ENCODE data around the gene POLR3E.
A peak's percentile ranks its signal among the peaks of the same experiment; 100 is the strongest.

POLR3E gene, protein sequence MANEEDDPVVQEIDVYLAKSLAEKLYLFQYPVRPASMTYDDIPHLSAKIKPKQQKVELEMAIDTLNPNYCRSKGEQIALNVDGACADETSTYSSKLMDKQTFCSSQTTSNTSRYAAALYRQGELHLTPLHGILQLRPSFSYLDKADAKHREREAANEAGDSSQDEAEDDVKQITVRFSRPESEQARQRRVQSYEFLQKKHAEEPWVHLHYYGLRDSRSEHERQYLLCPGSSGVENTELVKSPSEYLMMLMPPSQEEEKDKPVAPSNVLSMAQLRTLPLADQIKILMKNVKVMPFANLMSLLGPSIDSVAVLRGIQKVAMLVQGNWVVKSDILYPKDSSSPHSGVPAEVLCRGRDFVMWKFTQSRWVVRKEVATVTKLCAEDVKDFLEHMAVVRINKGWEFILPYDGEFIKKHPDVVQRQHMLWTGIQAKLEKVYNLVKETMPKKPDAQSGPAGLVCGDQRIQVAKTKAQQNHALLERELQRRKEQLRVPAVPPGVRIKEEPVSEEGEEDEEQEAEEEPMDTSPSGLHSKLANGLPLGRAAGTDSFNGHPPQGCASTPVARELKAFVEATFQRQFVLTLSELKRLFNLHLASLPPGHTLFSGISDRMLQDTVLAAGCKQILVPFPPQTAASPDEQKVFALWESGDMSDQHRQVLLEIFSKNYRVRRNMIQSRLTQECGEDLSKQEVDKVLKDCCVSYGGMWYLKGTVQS

GRCh38 chr16:22297114-22297870 lies at the start of gene POLR3E:
TSS of gene POLR3E (plus strand) at chr16:22297409. CDS start at chr16:22302969, 5,560 bp downstream.
- peak; percentile 99 for DNase-seq

GRCh38 chr16:22250522-22250921 lies 46.7 kb upstream of the POLR3E start:
- DNase-seq, result no peak

GRCh38 chr16:22252317-22252716 lies 44.9 kb upstream of the POLR3E start:
- DNase-seq, result no peak

DNA sequence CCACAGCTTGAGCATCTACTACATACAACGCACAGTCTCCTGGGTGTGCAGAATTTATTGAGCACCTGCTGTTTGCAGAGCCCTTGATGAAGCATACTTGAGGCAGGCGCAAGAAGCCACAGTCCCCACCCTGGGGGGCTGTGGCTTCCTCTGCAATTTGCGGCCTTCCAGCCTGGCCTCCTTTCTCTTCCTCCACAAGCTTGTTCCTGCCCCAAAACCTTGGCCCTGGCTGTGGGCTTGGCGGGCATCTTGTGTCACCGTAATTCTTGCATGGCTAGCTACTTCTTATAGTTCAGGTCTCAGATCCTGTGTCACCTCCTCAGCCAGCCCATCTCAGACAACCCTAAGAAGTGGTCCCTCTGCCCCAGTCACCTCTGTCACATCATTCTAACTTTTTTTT lies 43.9 kb upstream of the POLR3E start:
- DNase-seq, result no peak

- DNase-seq, result no peak
Measured at GRCh38 chr16:22255335-22255734, 41.9 kb upstream of the POLR3E start.

DNA sequence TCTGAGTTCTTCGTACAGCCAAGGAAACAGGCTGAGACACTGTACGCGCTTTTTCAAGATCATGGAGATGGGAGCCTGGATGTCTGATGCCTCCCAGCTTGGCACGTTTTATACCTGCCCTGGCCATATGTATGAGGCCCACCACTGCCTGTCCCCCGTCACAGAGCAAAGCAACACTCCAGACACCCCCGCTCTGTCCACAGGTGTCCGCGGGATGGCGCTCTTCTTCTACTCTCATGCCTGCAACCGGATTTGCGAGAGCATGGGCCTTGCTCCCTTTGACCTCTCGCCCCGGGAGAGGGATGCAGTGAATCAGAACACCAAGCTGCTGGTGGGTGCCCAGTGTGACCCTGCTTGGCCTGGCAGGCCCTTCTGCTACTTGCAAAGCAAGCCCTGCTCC lies 39.8 kb upstream of the POLR3E start:
- no peak for DNase-seq

- DNase-seq, result no peak
Measured at GRCh38 chr16:22260490-22260889, 36.7 kb upstream of the POLR3E start.

GRCh38 chr16:22262460-22262859 lies 34.7 kb upstream of the POLR3E start:
- no peak for DNase-seq

GRCh38 chr16:22264786-22265185 lies 32.4 kb upstream of the POLR3E start:
- DNase-seq, result no peak

DNA sequence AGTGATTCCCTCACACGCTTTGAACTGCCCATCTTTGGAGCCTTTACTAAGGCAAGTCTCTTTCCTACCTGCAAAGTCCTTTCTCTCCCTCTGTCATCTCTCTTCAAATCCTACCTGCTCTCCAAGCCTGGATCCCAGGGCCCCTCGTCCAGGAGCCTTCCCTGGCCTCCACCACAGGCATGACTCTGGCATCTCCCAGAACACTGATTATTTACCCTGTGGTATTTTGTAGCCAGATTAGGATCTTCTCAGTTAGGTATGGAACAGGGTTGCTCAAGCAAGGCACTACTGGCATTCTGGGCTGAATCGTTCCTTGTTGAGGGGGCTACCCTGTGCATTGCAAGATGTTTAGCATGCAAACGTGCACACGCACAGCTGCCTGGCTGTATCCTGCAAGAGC lies 31.9 kb upstream of the POLR3E start:
- no peak for DNase-seq

GRCh38 chr16:22266546-22266945 lies 30.7 kb upstream of the POLR3E start:
- no peak for DNase-seq

DNA sequence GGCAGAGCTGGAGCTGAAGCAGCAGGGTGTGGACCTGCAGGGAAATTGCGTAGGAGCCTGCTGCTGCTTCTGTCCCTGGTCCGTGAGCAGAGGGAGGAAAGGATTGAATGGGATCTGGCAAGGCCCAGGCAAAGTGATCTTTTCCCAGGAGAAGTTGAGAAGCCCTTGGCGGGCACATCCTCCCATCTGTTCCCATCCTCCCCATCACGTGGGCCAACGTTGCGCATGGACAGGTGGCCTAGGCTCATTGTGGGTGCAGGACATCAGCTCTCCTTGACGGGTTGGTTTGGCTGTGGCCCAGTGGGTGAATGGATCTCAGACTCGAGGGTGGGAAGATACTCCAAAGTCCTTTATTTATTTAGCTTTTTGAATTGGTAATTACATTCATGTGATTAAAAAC lies 29.4 kb upstream of the POLR3E start:
- no peak for DNase-seq

- peak; percentile 22 for DNase-seq
Measured at GRCh38 chr16:22270525-22270924, 26.7 kb upstream of the POLR3E start.

DNA sequence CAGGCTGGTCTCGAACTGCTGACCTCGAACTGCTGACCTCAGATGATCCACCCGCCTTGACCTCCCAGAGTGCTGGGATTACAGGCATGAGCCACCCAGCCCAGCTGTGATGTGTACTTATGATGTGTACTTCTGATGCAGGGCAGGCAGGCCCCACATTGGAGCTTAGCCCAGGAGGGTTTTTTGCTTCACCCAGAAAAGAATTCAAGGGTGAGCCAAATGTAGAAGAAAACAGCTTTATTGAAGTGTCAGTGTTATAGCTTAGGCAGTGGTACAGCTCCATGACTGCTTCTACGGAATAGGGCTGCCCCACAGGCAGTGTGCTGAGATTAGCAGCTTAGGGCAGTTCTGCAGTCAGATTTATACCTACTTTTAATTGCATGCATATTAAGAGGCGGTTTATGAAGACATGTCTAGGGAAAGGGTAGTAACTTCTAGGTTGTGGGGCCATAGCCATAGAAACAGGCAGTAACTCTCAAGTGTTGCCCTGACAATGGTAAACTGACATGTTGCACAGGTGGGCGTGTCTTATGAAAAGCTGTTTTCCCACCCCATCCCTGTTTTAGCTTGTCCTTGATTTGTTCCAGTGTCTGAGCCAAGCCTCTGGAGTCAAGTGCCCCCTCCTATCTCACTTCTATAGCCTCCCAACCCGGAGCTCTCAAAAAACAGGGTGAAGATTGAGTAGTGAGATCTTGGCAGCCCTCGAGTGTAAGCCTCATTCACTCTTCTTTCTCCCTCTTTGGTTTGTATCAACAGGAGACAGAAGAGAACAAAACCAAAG lies 24.1 kb upstream of the POLR3E start:
- no peak for DNase-seq

- no peak for DNase-seq
Measured at GRCh38 chr16:22274916-22275315, 22.3 kb upstream of the POLR3E start.

- no peak for DNase-seq
Measured at GRCh38 chr16:22278441-22279230, 18.6 kb upstream of the POLR3E start.

DNA sequence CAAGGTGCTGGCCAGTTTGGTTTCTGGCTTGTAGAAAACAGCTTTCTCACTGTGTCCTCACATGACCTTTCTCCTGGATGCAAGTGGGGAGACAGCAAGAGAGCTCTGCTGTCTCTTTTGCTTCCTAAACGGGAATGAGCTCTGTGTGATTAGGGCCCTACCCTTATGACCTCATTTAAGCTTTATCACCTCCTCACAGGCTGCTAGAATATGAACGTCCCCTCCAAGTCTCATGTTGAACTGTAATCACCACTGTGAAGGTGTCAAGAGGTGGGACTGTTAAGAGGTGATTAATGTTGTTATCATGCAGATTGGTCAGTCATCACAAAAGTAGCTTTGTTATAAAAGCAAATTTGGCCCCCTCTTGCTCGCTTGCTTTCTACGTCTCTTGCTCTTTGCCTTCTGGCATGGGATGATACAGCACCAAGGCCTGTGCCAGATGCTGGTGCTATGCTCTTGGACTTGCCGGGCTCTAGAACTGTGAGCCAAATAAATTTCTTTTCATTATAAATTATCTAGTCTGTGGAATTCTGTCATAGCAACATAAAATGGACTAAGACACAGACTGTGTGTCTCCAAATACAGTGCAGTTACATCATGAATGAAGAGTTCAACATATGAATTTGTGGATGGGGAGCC lies 14.8 kb upstream of the POLR3E start:
- no peak for DNase-seq

GRCh38 chr16:22284637-22285036 lies 12.6 kb upstream of the POLR3E start:
- no peak for DNase-seq

DNA sequence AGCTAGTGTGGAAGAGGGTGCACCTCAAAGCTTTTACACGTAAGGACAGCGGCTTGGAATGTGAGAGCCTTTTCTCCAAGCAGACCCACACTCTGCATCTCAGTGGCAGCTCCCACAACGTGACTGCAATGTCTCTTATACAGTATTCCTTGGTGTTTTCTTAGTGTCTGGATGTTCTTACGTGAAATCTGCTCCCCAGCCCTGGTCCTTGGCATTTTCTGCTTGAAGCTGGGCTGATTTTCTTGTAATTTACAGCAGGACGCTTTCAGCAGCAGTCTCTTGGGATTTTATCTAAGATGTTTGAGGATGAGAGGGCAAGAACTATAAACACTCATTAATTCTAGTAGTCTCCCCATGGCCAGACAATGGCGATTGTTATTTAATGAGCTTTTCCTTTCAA lies 12.1 kb upstream of the POLR3E start:
- DNase-seq, result no peak

DNA sequence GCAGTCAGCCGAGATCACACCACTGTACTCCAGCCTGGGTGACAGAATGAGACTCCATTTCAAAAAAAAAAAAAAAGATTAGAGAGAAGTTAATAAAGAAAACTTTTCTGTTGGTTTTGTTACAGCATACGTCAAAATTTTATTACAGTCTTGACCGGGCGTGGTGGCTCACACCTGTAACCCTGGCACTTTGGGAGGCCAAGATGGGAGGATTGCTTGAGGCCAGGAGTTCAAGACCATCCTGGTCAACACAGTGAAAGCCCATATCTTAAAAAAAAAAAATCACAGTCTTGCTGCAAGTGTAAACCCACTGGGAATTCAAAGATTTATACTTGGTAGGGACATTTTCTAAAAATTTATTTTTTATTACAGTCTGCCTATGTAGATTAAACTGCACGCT lies 6.2 kb upstream of the POLR3E start:
- no peak for DNase-seq

DNA sequence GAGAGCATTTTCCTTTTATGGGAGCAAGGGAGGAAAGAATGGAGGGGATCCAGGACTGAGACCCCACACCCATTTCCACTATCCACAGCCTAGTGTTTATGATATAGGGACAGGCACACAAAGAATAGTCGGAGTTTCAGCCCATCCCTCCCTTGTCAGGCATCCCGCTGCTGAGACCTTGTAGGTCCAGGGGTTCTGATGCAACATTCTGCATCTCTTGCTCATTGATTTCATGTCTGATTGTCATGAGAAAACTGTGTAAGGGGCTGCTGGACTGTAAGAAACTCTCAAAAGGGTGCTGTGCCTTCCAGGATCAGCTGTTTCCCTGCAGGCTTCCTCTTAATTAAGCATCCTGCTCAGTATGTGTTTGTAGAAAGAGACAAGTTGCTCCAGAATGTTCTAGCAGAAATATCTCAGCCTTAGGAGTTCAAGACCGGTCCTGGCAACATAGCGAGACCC lies 5.3 kb upstream of the POLR3E start:
- DNase-seq, result no peak

Data from suppressor macrophage treated with lipopolysaccharide for 4 hours (primary cell).